GM12865 (cell line): ENCODE measurements around the gene MAP4K4.

ENCODE experiments used
- DNase-seq: peaks from one replicate; pipeline ENCODE4 v3.0.0; 2010; ENCODE audit warnings: low read depth
- H3K4me3 ChIP-seq: 2 replicates; pipeline ENCODE4 v1.5.1; 2011; ENCODE audit warnings: mild to moderate bottlenecking, low read depth, low read length, control low read depth
- TF ChIP-seq, protein P1 (sequence below): IDR thresholded peaks from 2 replicates; pipeline ENCODE4 v1.5.1; 2011; ENCODE audit warnings: low read length, control low read depth, low read depth, inconsistent platforms; ENCODE audit not compliant: insufficient read depth; ENCODE audit errors: missing control alignments

Gene MAP4K4

DNA sequence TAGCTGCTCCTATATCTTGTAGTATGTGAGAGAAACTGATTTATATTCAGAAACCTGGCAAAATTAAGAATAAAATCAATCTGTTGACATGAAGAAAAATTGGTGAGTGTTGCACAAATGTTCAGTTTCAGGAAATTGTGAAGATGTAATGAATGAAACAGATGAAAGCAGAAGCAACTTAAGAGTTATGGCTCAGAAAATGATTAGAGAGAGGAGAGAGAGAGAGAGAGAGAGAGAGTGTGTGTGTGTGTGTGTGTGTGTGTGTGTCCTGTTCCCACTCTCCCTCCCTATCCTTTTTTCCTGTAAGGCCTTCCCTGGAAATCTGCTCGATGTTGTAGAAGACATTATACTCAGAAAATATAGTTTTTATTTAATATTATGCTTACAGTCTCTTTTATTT is 31.4 kb downstream of the MAP4K4 start:
- no peak overlapping the region for H3K4me3 ChIP-seq
- TF ChIP-seq, protein P1, sequence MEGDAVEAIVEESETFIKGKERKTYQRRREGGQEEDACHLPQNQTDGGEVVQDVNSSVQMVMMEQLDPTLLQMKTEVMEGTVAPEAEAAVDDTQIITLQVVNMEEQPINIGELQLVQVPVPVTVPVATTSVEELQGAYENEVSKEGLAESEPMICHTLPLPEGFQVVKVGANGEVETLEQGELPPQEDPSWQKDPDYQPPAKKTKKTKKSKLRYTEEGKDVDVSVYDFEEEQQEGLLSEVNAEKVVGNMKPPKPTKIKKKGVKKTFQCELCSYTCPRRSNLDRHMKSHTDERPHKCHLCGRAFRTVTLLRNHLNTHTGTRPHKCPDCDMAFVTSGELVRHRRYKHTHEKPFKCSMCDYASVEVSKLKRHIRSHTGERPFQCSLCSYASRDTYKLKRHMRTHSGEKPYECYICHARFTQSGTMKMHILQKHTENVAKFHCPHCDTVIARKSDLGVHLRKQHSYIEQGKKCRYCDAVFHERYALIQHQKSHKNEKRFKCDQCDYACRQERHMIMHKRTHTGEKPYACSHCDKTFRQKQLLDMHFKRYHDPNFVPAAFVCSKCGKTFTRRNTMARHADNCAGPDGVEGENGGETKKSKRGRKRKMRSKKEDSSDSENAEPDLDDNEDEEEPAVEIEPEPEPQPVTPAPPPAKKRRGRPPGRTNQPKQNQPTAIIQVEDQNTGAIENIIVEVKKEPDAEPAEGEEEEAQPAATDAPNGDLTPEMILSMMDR, result no peak

DNA sequence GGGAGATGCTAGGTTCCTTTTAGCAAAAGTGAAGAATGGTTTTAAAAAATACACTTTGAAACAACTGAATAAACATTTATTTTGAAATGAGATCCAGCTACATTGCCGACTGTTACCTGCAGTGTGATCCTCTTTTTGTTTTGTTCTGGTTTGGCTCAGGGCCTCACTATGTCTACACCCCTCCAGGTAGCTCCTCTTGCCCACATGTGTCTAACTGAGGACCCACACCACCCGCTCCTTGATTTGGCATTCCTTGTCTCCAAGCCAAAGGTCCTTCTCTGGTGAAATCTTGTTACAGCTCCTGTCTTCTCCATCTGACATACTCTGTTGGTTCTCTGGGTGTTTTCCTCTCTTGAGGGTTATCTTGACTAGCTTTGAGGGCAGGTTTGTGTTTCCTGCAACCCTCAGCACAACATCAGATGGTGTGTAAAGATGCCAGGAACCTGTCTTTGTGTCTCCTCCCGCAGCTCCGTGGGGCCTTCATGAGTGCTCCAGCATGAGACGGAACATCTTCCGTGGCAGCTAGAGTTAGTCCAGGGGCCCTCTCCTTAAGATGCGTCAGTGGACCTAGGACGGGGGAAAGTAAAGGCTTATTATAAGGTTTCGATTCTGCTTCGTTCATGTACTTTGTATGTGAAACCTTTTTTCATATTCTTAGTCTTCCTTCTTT is 32.1 kb downstream of the MAP4K4 start:
- DNase-seq, result no peak
- no peak overlapping the region for H3K4me3 ChIP-seq
- TF ChIP-seq, protein P1, result no peak

More for the DNA sequence above, 31.4 kb downstream of the MAP4K4 start:
- no peak for DNase-seq

DNA sequence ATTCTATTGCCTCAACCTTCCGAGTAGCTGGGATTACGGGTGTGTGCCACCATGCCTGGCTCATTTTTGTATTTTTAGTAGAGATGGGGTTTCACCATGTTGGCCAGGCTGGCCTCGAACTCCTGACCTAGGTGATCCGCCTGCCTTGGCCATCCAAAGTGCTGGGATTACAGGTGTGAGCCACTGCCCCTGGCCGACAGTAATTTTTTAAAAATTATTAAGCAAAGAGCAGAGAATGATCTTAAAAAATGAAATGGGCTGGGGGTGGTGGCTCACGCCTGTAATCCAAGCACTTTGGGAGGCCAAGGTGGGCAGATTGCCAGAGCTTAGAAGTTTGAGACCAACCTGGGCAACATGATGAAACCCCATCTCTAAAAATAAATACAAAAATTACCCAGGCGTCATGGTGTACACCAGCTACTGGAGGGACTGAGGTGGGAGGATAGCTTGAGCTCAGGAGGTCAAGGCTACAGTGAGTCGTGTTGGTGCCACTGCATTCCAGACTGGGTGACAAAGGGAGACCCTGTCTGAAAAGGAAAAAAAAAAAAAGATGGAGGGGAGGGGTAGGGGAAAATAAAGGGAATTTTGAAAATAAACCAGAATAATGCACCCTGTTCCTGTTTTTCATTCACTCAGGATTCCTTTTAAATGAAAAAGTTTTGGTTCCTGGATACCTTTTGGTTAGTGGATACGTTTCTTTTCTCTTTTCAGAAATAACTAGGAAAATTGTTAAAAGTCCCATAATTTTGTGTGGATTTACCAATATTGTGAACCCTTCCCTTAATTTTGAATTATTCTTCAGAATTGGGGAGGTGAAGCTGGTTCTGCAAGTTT is 33.9 kb downstream of the MAP4K4 start:
- no peak for DNase-seq
- H3K4me3 ChIP-seq, result no peak overlapping the region
- TF ChIP-seq, protein P1, result no peak

DNA sequence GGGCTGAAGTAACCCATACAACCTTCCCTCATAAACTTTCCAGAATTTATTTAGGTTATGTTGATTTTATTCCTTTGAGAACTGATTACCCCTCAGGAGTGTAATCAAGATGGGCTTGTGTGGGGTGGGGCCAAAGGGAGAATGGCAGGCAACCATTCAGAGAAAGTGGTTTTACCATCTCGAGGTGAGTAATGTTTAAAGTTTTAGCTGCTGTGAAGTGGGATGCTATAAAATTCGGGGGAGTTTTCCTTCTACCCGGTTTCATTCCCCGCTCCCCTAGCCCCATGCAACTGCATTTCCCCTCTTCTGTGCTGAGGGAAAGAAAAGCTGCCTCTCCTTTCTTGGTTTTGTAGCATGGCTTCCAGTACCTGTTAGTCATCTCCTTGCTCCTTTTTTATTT is 34.7 kb downstream of the MAP4K4 start:
- no peak for DNase-seq
- no peak overlapping the region for H3K4me3 ChIP-seq
- TF ChIP-seq, protein P1, result no peak

DNA sequence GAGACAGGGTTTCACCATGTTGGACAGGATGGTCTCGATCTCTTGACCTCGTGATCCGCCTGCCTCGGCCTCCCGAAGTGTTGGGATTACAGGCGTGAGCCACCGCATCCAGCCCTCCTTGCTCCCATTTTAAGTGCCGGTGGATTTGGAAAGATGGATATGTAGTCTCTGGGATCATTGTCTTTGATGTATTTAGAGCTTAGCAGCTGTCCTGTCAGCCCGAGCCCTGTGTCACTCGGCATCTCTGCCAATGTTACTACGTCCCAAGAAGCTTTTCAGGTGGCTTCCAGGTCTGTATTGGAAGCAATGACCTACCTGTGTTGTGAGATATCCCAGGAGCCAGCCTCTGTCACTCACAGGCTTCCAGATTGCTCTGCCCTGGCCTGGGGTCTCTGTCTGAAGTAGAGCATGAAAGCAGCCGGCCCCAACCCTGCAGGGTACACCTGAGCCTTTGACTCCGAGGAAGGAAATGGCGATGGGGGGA is 35.3 kb downstream of the MAP4K4 start:
- no peak for DNase-seq
- no peak overlapping the region for H3K4me3 ChIP-seq
- TF ChIP-seq, protein P1, result no peak

DNA sequence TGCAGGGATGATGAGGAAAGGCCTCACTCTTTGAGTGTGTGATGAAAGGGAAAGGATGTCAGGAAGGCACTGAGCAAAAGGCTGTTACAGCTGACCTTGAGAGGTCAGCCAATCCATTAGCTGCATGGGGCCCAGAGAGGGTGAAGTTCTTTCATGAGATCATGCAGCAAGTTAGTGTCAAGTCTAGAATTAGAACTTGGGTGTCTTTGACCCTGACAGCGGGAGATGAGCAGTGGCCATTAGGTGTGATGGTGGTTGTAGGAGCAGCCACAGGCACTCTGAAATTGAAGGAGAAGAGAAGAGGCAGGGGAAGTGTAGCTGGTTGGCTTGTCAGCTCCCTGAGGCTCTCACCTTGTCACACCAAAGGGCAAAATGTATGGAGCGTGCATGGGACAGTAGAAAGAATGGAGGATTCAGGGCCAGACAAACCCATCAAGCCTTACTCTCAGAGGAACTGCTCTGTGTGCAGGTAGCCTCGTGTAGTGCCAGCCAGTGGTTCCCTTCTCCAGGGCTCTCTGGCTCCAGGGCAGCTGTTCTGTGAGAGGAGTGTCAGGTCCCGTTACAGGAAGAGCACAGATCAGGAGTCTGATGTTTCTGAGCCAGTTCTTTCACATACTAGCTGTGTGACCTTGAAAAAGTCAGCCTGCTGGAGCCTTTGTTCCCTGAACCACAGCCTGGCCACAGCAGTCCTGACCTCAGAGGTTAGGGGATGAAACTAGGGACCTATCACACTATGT is 35.9 kb downstream of the MAP4K4 start:
- TF ChIP-seq, protein P1, result no peak
- no peak overlapping the region for H3K4me3 ChIP-seq
- no peak for DNase-seq
